ENCODE measurements around the gene LMF1.

DNA sequence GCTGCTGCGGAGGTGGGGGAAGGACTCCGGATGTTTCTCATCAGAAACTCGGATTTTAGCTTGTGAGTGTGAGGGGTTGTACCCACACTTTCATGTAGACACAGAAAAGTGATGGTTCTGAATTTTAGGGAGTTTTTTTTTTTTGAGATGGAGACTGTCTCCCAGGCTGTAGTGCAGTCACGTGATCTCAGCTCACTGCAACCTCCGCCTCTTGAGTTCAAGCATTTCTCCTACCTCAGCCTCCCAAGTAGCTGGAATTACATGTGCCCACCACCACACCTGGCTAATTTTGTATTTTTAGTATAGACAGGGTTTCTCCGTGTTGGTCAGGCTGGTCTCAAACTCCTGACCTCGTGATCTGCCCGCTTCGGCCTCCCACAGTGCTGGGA lies 147.9 kb downstream of the LMF1 start:
- TF ChIP-seq CBX5 (IDR thresholded peaks at IDR 0.05; ENCODE audit: low read depth, low read length) (no peak), POLR2A (IDR thresholded peaks at IDR 0.05; ENCODE audit: control extremely low read depth in 1 of 2, low read depth in 2 of 2, low read length in 2 of 2) (no peak), CTCF (IDR thresholded peaks at IDR 0.05; ENCODE audit: control extremely low read depth in 1 of 3, insufficient read depth in 1 of 3, low read depth in 1 of 3, low read length in 3 of 3) (no peak), EP300 (IDR thresholded peaks at IDR 0.05; ENCODE audit: borderline replicate concordance in 1 of 2, low read depth in 2 of 2, low read length in 2 of 2) (no peak), PHF8 (conservative IDR thresholded peaks at IDR 0.05; ENCODE audit: low read depth, low read length) (no peak), SP1 (IDR thresholded peaks at IDR 0.05; ENCODE audit: low read depth, low read length) (no peak), SIRT6 (IDR thresholded peaks at IDR 0.05; ENCODE audit: low read length) (no peak), SAP30 (IDR thresholded peaks at IDR 0.05; ENCODE audit: insufficient read depth, insufficient replicate concordance, low read length) (no peak), POLR2AphosphoS5 (IDR thresholded peaks at IDR 0.05; ENCODE audit: low read depth, low read length) (no peak)
- TF ChIP-seq, protein P1, sequence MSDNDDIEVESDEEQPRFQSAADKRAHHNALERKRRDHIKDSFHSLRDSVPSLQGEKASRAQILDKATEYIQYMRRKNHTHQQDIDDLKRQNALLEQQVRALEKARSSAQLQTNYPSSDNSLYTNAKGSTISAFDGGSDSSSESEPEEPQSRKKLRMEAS (IDR thresholded peaks at IDR 0.05) = no peak

All from H1 (cell line).